SU-DHL-6 (cell line): ENCODE results near the gene GARRE1.

Experiments used
- CTCF ChIP-seq: fragments of 200-600 bp; sonication (generic); IDR thresholded peaks from one replicate; pipeline ENCODE4 v1.5.1; 2017; ENCODE audit warnings: antibody characterized with exemption, mild to moderate bottlenecking, low read length, moderate library complexity; ENCODE audit not compliant: insufficient read depth, poor library complexity, severe bottlenecking
- EZH2phosphoT487 ChIP-seq: fragments of 200-600 bp; sonication (generic), shearing (Covaris generic); conservative IDR thresholded peaks from 2 replicates; pipeline ENCODE4 v1.6.1; 2018; ENCODE audit warnings: mild to moderate bottlenecking, antibody characterized with exemption, low read length, moderate library complexity, mixed read lengths

- TF ChIP-seq CTCF, result no peak
- TF ChIP-seq EZH2phosphoT487, result no peak
Measured at GRCh38 chr19:34208291-34208884, 46.0 kb upstream of the GARRE1 start.
